ENCODE results near the gene FBLN2.

Gene FBLN2

GRCh38 chr3:13543253-13543652 is 5.7 kb upstream of the FBLN2 start:
- H3K4me3 ChIP-seq (ENCODE audit: low read depth, low read length), result no peak overlapping the region
- TF ChIP-seq CTCF (IDR thresholded peaks at IDR 0.05; ENCODE audit: low read depth, low read length, missing control alignments), result no peak
- no peak for DNase-seq (ENCODE audit: low read depth)

GRCh38 chr3:13544293-13544831 is 4.6 kb upstream of the FBLN2 start:
- no peak for DNase-seq (ENCODE audit: low read depth)
- H3K4me3 ChIP-seq (ENCODE audit: low read depth, low read length), result no peak overlapping the region

GRCh38 chr3:13544951-13545651 is 3.8 kb upstream of the FBLN2 start:
- TF ChIP-seq CTCF (IDR thresholded peaks at IDR 0.05; ENCODE audit: low read depth, low read length, missing control alignments), result no peak
- DNase-seq (ENCODE audit: low read depth), result no peak
- H3K4me3 ChIP-seq (ENCODE audit: low read depth, low read length), result no peak overlapping the region

More at GRCh38 chr3:13544293-13544831, 4.6 kb upstream of the FBLN2 start:
- TF ChIP-seq CTCF (IDR thresholded peaks at IDR 0.05; ENCODE audit: low read depth, low read length, missing control alignments), result no peak

- TF ChIP-seq CTCF (IDR thresholded peaks at IDR 0.05; ENCODE audit: low read depth, low read length, missing control alignments), result no peak
- DNase-seq (ENCODE audit: low read depth), result no peak
Observed at GRCh38 chr3:13545952-13546454, 2.9 kb upstream of the FBLN2 start.

GRCh38 chr3:13546667-13547171 is 2.2 kb upstream of the FBLN2 start:
- TF ChIP-seq CTCF (IDR thresholded peaks at IDR 0.05; ENCODE audit: low read depth, low read length, missing control alignments), result no peak
- no peak overlapping the region for H3K4me3 ChIP-seq (ENCODE audit: low read depth, low read length)
- no peak for DNase-seq (ENCODE audit: low read depth)

More at GRCh38 chr3:13545952-13546454, 2.9 kb upstream of the FBLN2 start:
- H3K4me3 ChIP-seq (ENCODE audit: low read depth, low read length), result no peak overlapping the region

GRCh38 chr3:13547591-13548371 is 1.1 kb upstream of the FBLN2 start:
- no peak for TF ChIP-seq CTCF (IDR thresholded peaks at IDR 0.05; ENCODE audit: low read depth, low read length, missing control alignments)
- H3K4me3 ChIP-seq (ENCODE audit: low read depth, low read length), result no peak overlapping the region

More at GRCh38 chr3:13547591-13548371, 1.1 kb upstream of the FBLN2 start:
- no peak for DNase-seq (ENCODE audit: low read depth)
